SK-N-SH (cell line): Measurements from ENCODE around the gene MS4A18.

Source experiments
- CHD2 ChIP-seq: fragments of 150-350 bp; IDR thresholded peaks from 2 replicates; pipeline ENCODE4 v1.6.1; 2018; ENCODE audit warnings: low read length; ENCODE audit not compliant: partially characterized antibody
- CTCF ChIP-seq: fragments of 200-600 bp; sonication (generic); IDR thresholded peaks from 2 replicates; pipeline ENCODE4 v1.6.1; 2017; ENCODE audit warnings: antibody characterized with exemption, mild to moderate bottlenecking, moderate library complexity
- EP300 ChIP-seq, 2 experiments: IDR thresholded peaks; 2 replicates each; pipeline versions ENCODE4 v1.4.0 to v1.6.1; 2012; ENCODE audit warnings: borderline replicate concordance in 1 of 2, low read depth in 1 of 2, low read length in 1 of 2
- EZH2phosphoT487 ChIP-seq: fragments of 200-600 bp; sonication (generic); IDR thresholded peaks from 2 replicates; pipeline ENCODE4 v1.6.1; 2017; ENCODE audit warnings: low read depth, mixed run types, mild to moderate bottlenecking, antibody characterized with exemption, moderate library complexity, borderline replicate concordance
- FOSL2 ChIP-seq: IDR thresholded peaks from 2 replicates; pipeline ENCODE4 v1.4.0; 2012; ENCODE audit warnings: low read depth, mild to moderate bottlenecking, moderate library complexity, borderline replicate concordance
- GABPA ChIP-seq: IDR thresholded peaks from 2 replicates; pipeline ENCODE4 v1.4.0; 2012; ENCODE audit warnings: low read depth, mild to moderate bottlenecking
- JUND ChIP-seq: IDR thresholded peaks from 2 replicates; pipeline ENCODE4 v1.4.0; 2012
- MAX ChIP-seq: IDR thresholded peaks from 2 replicates; pipeline ENCODE4 v1.4.0; 2012; ENCODE audit warnings: low read depth
- MXI1 ChIP-seq: IDR thresholded peaks from 2 replicates; pipeline ENCODE4 v1.6.1; 2012; ENCODE audit warnings: mild to moderate bottlenecking, low read depth, low read length, improper control_type of control experiment
- RAD21 ChIP-seq: IDR thresholded peaks from 2 replicates; pipeline ENCODE4 v1.6.1; 2012; ENCODE audit warnings: mild to moderate bottlenecking, low read length
- SMC3 ChIP-seq: IDR thresholded peaks from 2 replicates; pipeline ENCODE4 v1.6.1; 2012; ENCODE audit warnings: low read depth, low read length, improper control_type of control experiment
- USF2 ChIP-seq: fragments of 150-350 bp; IDR thresholded peaks from 2 replicates; pipeline ENCODE4 v1.6.1; 2017; ENCODE audit warnings: antibody characterized with exemption, low read length, low read depth, borderline replicate concordance
- YY1 ChIP-seq: IDR thresholded peaks from 2 replicates; pipeline ENCODE4 v1.4.0; 2012; ENCODE audit warnings: low read depth, mild to moderate bottlenecking
- ZBTB33 ChIP-seq: IDR thresholded peaks from 2 replicates; pipeline ENCODE4 v1.4.0; 2012; ENCODE audit warnings: low read depth, borderline replicate concordance

- TF ChIP-seq EZH2phosphoT487 (no peak), CTCF (no peak), USF2 (no peak), SMC3 (no peak), MAX (no peak), EP300 (IDR thresholded peaks at IDR 0.05; ENCODE audit: borderline replicate concordance in 1 of 2, low read depth in 1 of 2, low read length in 1 of 2) (no peak), MXI1 (no peak), CHD2 (no peak), YY1 (no peak), ZBTB33 (no peak), GABPA (no peak), RAD21 (no peak), FOSL2 (no peak), JUND (no peak)
These were observed 62.5 kb downstream of the MS4A18 start for GRCh38 chr11:60786811-60787567.
